ENCODE results near the gene DUSP12. TPM values are rescaled to one million over a fixed set of nuclear protein-coding genes. Genes with fewer than 3 reads are reported as not detected.
A peak's percentile ranks its signal among the peaks of the same experiment; 100 is the strongest.
"Not testable (repeated sequence)": the region's sequence is repeated elsewhere in the genome, so short reads cannot be mapped to it uniquely, and the experiment has no call there.

The DUSP12 gene
- total RNA-seq, 4 donors from 2014 or later: 16.4 to 62.7 (median 29.3) TPM

DNA sequence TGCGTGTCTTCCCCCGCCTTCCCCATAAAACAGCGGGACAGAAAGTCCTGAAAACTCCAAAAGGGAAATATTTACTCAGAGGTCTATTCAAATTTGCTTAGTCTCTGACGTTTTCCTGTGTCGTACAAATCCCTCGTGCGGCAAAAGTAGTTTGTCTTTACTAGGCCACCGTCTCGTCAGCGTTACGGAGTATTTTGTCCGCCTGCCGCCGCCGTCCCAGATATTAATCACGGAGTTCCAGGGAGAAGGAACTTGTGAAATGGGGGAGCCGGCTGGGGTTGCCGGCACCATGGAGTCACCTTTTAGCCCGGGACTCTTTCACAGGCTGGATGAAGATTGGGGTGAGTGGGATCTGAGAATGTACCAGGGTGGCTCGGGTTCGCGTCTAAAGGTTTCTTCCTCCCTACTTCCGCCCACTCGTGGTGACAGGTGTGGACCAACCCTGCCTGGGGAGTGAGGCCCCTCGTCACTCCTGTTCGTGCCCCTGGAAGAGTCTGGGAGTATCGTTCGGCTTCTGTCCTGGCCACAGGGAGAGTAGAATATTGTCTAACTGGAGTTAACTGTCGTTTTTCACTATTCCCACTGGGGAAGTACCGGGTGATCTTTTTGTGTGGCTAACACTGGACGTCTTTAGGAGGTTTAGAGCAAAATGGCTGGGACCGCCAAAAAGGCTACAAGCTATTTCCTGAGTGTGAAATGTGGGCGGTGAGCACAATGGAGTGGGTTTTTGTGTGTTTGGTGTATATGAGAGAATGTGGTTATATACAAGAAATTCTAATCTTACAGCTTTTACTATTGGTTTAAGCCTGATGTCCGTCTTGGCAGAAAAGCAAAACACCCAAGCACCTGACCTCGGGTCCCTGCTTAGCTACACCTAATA is 16.8 kb downstream of the DUSP12 start, which contains the start of gene ATF6:
TSS of gene ATF6 (plus strand) at position 219 of the 880 bp plus-strand sequence. CDS start at position 260, 41 bp downstream.
- Histone ChIP-seq H3K4me1 (no peaks in the 10 kb centered on the region), H3K36me3 (no peaks in the 10 kb centered on the region), H3K9me3 (no peaks in the 10 kb centered on the region), H3K4me3 (peak within 1 kb of the TSS; percentile 61 to 63), H3K27me3 (no peaks in the 10 kb centered on the region), H3K27ac (peak within 1 kb of the TSS; percentile 84 to 93)
- DNase-seq: peak; percentile 89 to 92
- intact Hi-C loops (cut with DNase I; ENCODE audit: low total_unique reads): no loop called here
- TF ChIP-seq, protein P1, sequence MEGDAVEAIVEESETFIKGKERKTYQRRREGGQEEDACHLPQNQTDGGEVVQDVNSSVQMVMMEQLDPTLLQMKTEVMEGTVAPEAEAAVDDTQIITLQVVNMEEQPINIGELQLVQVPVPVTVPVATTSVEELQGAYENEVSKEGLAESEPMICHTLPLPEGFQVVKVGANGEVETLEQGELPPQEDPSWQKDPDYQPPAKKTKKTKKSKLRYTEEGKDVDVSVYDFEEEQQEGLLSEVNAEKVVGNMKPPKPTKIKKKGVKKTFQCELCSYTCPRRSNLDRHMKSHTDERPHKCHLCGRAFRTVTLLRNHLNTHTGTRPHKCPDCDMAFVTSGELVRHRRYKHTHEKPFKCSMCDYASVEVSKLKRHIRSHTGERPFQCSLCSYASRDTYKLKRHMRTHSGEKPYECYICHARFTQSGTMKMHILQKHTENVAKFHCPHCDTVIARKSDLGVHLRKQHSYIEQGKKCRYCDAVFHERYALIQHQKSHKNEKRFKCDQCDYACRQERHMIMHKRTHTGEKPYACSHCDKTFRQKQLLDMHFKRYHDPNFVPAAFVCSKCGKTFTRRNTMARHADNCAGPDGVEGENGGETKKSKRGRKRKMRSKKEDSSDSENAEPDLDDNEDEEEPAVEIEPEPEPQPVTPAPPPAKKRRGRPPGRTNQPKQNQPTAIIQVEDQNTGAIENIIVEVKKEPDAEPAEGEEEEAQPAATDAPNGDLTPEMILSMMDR (IDR thresholded peaks at IDR 0.05): peak in 1 of 4 experiments; percentile 10
- peak; percentile 63 to 82 for TF ChIP-seq POLR2A (IDR thresholded peaks at IDR 0.05)

DNA sequence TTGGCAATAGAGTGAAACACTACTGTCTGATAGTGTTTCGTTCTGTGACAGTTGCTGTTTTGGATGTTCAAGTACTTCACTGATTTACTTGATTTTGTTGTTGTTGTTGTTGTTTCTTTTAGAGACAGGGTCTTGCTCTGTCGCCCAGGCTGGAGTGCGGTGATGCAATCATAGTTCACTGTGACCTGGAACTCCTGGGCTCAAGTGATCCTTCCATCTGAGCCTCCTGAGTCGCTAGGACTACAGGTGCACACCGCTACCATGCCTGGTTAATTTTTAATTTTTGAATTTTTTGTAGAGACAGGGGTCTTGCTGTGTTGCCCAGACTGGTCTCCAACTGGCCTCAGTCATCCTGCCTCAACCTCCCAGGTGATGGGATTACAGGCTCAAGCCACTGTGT is 18.9 kb downstream of the DUSP12 start:
- DNase-seq: no peak
- no peak for TF ChIP-seq POLR2A (IDR thresholded peaks at IDR 0.05)
- TF ChIP-seq, protein P1 (IDR thresholded peaks at IDR 0.05): no peak
- Histone ChIP-seq H3K4me1 (no peaks in the 10 kb centered on the region), H3K27me3 (no peaks in the 10 kb centered on the region), H3K27ac (no peak overlapping the region), H3K9me3 (no peaks in the 10 kb centered on the region), H3K4me3 (no peak overlapping the region), H3K36me3 (no peaks in the 10 kb centered on the region)
- intact Hi-C loops (cut with DNase I; ENCODE audit: low total_unique reads): no loop called here

DNA sequence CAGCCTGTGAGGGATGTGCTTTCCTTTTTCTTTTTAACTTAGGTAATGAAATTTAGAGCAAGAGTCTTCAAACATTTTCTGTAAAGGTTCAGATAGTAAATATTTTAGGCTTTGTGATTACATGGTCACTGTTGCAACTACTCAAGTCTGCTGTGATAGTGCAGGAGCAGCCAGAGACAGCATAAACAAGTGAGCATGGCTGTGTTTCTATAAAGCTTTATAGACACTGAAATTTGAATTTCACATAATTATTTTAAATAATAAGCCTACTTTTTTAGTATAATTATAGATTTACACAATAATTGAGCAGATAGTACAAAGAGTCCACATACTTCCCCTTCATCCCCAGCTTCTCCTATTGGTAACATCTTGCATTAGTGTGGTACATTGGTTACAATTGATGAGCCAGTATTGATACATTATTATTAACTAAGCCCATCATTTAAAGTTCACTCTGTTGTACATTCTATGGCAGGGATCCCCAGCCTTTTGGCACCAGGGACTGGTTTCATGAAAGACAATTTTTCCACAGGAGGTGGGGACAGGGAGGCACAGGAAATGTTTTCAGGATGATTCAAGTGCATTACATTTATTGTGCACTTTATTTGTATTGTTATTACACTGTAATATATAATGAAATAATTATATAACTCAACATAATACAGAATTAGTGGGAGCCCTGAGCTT is 19.5 kb downstream of the DUSP12 start:
- no peaks in the 10 kb centered on the region for H3K4me1 ChIP-seq
- no peak overlapping the region for H3K27ac ChIP-seq
- H3K4me3 ChIP-seq: no peak overlapping the region
- H3K36me3 ChIP-seq: no peaks in the 10 kb centered on the region
- intact Hi-C loops (cut with DNase I; ENCODE audit: low total_unique reads): no loop called here
- TF ChIP-seq, protein P1 (IDR thresholded peaks at IDR 0.05): no peak
- TF ChIP-seq POLR2A (IDR thresholded peaks at IDR 0.05): no peak
- DNase-seq: no peak
- no peaks in the 10 kb centered on the region for H3K9me3 ChIP-seq
- no peaks in the 10 kb centered on the region for H3K27me3 ChIP-seq

DNA sequence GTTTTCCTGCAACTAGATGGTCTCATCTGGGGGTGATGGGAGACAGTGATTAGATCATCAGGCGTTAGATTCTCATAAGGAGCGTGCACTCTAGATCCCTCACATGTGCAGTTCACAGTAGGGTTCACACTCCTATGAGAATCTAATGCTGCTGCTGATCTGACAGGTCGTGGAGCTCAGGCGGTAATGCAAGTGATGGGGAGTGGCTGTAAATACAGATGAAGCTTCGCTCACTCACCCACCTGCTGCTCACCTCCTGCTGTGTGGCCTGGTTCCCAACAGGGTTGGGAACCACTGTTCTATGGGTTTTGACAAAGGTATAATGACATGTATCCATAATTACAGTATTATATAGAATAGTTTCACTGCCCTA is 20.1 kb downstream of the DUSP12 start:
- H3K9me3 ChIP-seq; H3K4me3 ChIP-seq; H3K27ac ChIP-seq; intact Hi-C loops (cut with DNase I; ENCODE audit: low total_unique reads); H3K27me3 ChIP-seq; DNase-seq; H3K36me3 ChIP-seq; H3K4me1 ChIP-seq: not testable (repeated sequence)

DNA sequence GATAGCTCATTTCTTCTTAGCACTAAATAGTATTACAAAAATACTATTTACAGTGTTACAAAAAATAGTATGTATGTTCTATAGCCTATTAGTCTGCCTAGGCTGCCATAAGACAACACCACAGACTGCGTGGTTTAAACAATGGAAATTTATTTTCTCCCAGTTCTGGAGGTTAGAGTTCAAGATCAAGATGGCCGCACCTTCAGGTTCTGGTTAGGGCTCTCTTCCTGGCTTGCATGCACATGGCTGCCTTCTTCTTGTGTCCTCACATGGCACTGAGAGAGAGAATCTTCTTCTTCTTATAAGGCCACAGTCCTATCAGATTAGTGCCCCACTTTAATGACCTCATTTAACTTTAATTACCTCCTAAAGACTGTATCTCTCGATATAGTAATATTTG is 20.7 kb downstream of the DUSP12 start:
- no peak for TF ChIP-seq POLR2A (IDR thresholded peaks at IDR 0.05)
- TF ChIP-seq, protein P1 (IDR thresholded peaks at IDR 0.05): no peak
- Histone ChIP-seq H3K27me3 (no peaks in the 10 kb centered on the region), H3K27ac (no peak overlapping the region), H3K36me3 (no peaks in the 10 kb centered on the region), H3K4me1 (no peaks in the 10 kb centered on the region), H3K9me3 (no peaks in the 10 kb centered on the region), H3K4me3 (no peak overlapping the region)
- no peak for DNase-seq
- intact Hi-C loops (cut with DNase I; ENCODE audit: low total_unique reads): no loop called here
